MM.1S (cell line): ENCODE results near the gene GTSE1.

ENCODE experiments used
- DNase-seq: peaks from one replicate; pipeline ENCODE4 v3.0.0-alpha.2; 2015
- H2AFZ ChIP-seq: fragments of 300-600 bp; sonication (generic); 2 replicates; pipeline ENCODE4 v1.6.0; 2016; ENCODE audit warnings: antibody characterized with exemption, low read length
- H3F3A ChIP-seq: fragments of 300-600 bp; sonication (generic); 2 replicates; pipeline ENCODE4 v1.6.1; 2016; ENCODE audit warnings: mild to moderate bottlenecking, antibody characterized with exemption, low read length, moderate library complexity, mixed read lengths; ENCODE audit not compliant: insufficient read depth
- H3K27ac ChIP-seq: fragments of 300-600 bp; sonication (generic); 2 replicates; pipeline ENCODE4 v1.5.1; 2016; ENCODE audit warnings: mild to moderate bottlenecking, low read length
- H3K27me3 ChIP-seq: fragments of 300-600 bp; sonication (generic); replicated peaks from 2 replicates; pipeline ENCODE4 v1.6.0; 2016; ENCODE audit warnings: low read length; ENCODE audit not compliant: insufficient read depth
- H3K36me3 ChIP-seq: fragments of 300-600 bp; sonication (generic); replicated peaks from 2 replicates; pipeline ENCODE4 v1.6.1; 2016; ENCODE audit warnings: mild to moderate bottlenecking, low read length, mixed read lengths; ENCODE audit not compliant: insufficient read depth
- H3K4me1 ChIP-seq: fragments of 300-600 bp; sonication (generic); 2 replicates; pipeline ENCODE4 v1.6.1; 2016; ENCODE audit warnings: low read length, mixed read lengths
- H3K4me2 ChIP-seq: fragments of 300-600 bp; sonication (generic); 2 replicates; pipeline ENCODE4 v1.6.0; 2016; ENCODE audit warnings: low read depth, low read length
- H3K4me3 ChIP-seq: fragments of 300-600 bp; sonication (generic); 2 replicates; pipeline ENCODE4 v1.5.1; 2016; ENCODE audit warnings: low read length, mixed read lengths
- H3K79me2 ChIP-seq: fragments of 300-600 bp; sonication (generic); 2 replicates; pipeline ENCODE4 v1.6.1; 2016; ENCODE audit warnings: mixed run types, low read length, mixed read lengths
- H3K9ac ChIP-seq: fragments of 300-600 bp; sonication (generic); 2 replicates; pipeline ENCODE4 v1.6.1; 2016; ENCODE audit warnings: low read length, mixed read lengths
- H3K9me2 ChIP-seq: fragments of 300-600 bp; sonication (generic); replicated peaks from 2 replicates; pipeline ENCODE4 v1.6.1; 2016; ENCODE audit warnings: mild to moderate bottlenecking, low read length, mixed read lengths; ENCODE audit not compliant: insufficient read depth
- H3K9me3 ChIP-seq: fragments of 300-600 bp; sonication (generic); replicated peaks from 2 replicates; pipeline ENCODE4 v1.6.1; 2016; ENCODE audit warnings: mild to moderate bottlenecking, low read length, mixed read lengths; ENCODE audit not compliant: insufficient read depth
- H4K20me1 ChIP-seq: fragments of 300-600 bp; sonication (generic); 2 replicates; pipeline ENCODE4 v1.6.1; 2016; ENCODE audit warnings: mild to moderate bottlenecking, low read length, moderate library complexity, mixed read lengths; ENCODE audit not compliant: insufficient read depth
- EZH2 ChIP-seq: fragments of 300-600 bp; sonication (generic); optimal IDR thresholded peaks from 2 replicates; pipeline ENCODE3; 2017; ENCODE audit warnings: low read depth, mild to moderate bottlenecking, antibody characterized with exemption, low read length, mixed read lengths
- EZH2phosphoT487 ChIP-seq: fragments of 300-600 bp; sonication (generic); IDR thresholded peaks from 2 replicates; pipeline ENCODE4 v1.6.1; 2018; ENCODE audit warnings: antibody characterized with exemption, low read length
- TF ChIP-seq, protein P1 (sequence below): fragments of 300-600 bp; sonication (generic); IDR thresholded peaks from 2 replicates; pipeline ENCODE4 v1.5.1; 2016; ENCODE audit warnings: antibody characterized with exemption, low read length, mixed read lengths

Gene GTSE1

GRCh38 chr22:46347646-46348045 lies 51.0 kb downstream of the GTSE1 start:
- Histone ChIP-seq H3K4me2 (no peak overlapping the region), H3K9me3 (no peaks in the 10 kb centered on the region), H3F3A (no peaks in the 10 kb centered on the region), H2AFZ (no peak overlapping the region), H3K79me2 (peaks cover 29% of the 10 kb centered on the region), H3K9ac (no peak overlapping the region), H3K4me1 (no peaks in the 10 kb centered on the region), H3K9me2 (no peaks in the 10 kb centered on the region), H3K36me3 (peaks cover 28% of the 10 kb centered on the region), H4K20me1 (no peaks in the 10 kb centered on the region), H3K4me3 (no peak overlapping the region), H3K27ac (no peak overlapping the region), H3K27me3 (no peaks in the 10 kb centered on the region)
- TF ChIP-seq EZH2phosphoT487 (no peak), EZH2 (no peak)
- TF ChIP-seq, protein P1, sequence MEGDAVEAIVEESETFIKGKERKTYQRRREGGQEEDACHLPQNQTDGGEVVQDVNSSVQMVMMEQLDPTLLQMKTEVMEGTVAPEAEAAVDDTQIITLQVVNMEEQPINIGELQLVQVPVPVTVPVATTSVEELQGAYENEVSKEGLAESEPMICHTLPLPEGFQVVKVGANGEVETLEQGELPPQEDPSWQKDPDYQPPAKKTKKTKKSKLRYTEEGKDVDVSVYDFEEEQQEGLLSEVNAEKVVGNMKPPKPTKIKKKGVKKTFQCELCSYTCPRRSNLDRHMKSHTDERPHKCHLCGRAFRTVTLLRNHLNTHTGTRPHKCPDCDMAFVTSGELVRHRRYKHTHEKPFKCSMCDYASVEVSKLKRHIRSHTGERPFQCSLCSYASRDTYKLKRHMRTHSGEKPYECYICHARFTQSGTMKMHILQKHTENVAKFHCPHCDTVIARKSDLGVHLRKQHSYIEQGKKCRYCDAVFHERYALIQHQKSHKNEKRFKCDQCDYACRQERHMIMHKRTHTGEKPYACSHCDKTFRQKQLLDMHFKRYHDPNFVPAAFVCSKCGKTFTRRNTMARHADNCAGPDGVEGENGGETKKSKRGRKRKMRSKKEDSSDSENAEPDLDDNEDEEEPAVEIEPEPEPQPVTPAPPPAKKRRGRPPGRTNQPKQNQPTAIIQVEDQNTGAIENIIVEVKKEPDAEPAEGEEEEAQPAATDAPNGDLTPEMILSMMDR, result no peak
- DNase-seq, result no peak

- H3K79me2 ChIP-seq, result peaks cover 29% of the 10 kb centered on the region
- H3K27me3 ChIP-seq, result no peaks in the 10 kb centered on the region
- no peak overlapping the region for H3K4me3 ChIP-seq
- H2AFZ ChIP-seq, result no peak overlapping the region
- DNase-seq, result no peak
- no peak overlapping the region for H3K27ac ChIP-seq
- TF ChIP-seq EZH2phosphoT487, result no peak
- TF ChIP-seq EZH2, result no peak
- TF ChIP-seq, protein P1, result no peak
- H3K9me2 ChIP-seq, result no peaks in the 10 kb centered on the region
- H3K4me1 ChIP-seq, result no peaks in the 10 kb centered on the region
- no peaks in the 10 kb centered on the region for H3K9me3 ChIP-seq
- H4K20me1 ChIP-seq, result no peaks in the 10 kb centered on the region
- no peak overlapping the region for H3K4me2 ChIP-seq
- H3K9ac ChIP-seq, result no peak overlapping the region
- H3K36me3 ChIP-seq, result peaks cover 29% of the 10 kb centered on the region
- no peaks in the 10 kb centered on the region for H3F3A ChIP-seq
Measured at GRCh38 chr22:46348099-46348695, 51.5 kb downstream of the GTSE1 start.

- H3F3A ChIP-seq, result no peaks in the 10 kb centered on the region
- H3K9me3 ChIP-seq, result no peaks in the 10 kb centered on the region
- H3K36me3 ChIP-seq, result peaks cover 23% of the 10 kb centered on the region
- no peaks in the 10 kb centered on the region for H3K4me1 ChIP-seq
- DNase-seq, result no peak
- H3K27ac ChIP-seq, result no peak overlapping the region
- peaks cover 22% of the 10 kb centered on the region for H3K79me2 ChIP-seq
- H3K4me3 ChIP-seq, result no peak overlapping the region
- H2AFZ ChIP-seq, result no peak overlapping the region
- no peak overlapping the region for H3K4me2 ChIP-seq
- no peaks in the 10 kb centered on the region for H3K9me2 ChIP-seq
- no peak overlapping the region for H3K9ac ChIP-seq
- no peaks in the 10 kb centered on the region; the same call in 1 of the 2 replicates for H4K20me1 ChIP-seq
- TF ChIP-seq EZH2phosphoT487 (no peak), EZH2 (no peak)
- TF ChIP-seq, protein P1, result no peak
- no peaks in the 10 kb centered on the region for H3K27me3 ChIP-seq
Measured at GRCh38 chr22:46349238-46349637, 52.6 kb downstream of the GTSE1 start.
